Cardiac fibroblast (primary cell): ENCODE measurements around the gene ZBTB18.

Experiments used
- DNase-seq, 2 donors: peaks; one replicate each; pipeline versions ENCODE4 v3.0.0 to v3.0.0-alpha.2; 2010; ENCODE audit warnings: low read depth in 2 of 2
- H3K4me3 ChIP-seq, 2 donors: replicated peaks in 1 of 2; 1 replicate in 1 of 2; 2 replicates in 1 of 2; pipeline ENCODE4 v1.5.1; 2011; ENCODE audit warnings: low read depth in 2 of 2, low read length in 2 of 2, mild to moderate bottlenecking in 2 of 2, moderate library complexity in 1 of 2
- TF ChIP-seq, protein P1 (sequence below): IDR thresholded peaks from one replicate; pipeline ENCODE4 v1.5.1; 2011; ENCODE audit warnings: low read depth, mild to moderate bottlenecking, low read length, inconsistent platforms

ZBTB18 gene

DNA sequence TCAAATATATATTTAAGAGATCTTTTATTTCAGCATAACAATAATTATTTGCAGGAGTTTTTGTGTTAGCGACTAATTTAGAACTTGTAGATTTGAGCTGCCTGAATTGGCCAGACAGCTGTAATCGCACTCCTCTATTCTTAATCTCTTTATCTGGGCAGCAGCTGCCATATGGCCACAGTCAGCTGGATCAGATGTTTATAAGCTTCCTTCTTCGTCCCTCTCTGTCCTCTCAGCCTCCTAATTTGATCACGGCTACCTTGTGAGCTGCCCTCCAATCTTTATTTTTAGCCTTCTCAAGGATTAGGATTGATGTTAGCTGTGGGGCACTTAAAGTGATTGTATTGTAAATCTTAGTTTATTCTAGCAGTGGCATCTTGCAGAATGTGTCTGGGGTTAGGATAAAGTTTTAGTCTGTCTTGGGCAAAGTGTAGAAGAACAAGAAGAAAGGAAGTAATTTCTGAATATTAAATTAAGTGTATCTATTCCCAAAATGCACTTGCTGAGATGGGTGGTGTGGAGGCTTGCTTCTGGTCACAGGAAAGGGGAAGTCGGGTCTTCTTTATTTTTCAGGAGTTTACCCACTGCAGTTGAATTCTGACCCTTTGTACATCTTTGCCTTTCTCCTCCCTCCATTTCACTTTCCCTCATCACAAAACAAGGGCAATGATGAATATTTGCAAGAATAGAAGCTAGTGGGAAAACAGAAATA is 1.1 kb downstream of the ZBTB18 start:
- TF ChIP-seq, protein P1, sequence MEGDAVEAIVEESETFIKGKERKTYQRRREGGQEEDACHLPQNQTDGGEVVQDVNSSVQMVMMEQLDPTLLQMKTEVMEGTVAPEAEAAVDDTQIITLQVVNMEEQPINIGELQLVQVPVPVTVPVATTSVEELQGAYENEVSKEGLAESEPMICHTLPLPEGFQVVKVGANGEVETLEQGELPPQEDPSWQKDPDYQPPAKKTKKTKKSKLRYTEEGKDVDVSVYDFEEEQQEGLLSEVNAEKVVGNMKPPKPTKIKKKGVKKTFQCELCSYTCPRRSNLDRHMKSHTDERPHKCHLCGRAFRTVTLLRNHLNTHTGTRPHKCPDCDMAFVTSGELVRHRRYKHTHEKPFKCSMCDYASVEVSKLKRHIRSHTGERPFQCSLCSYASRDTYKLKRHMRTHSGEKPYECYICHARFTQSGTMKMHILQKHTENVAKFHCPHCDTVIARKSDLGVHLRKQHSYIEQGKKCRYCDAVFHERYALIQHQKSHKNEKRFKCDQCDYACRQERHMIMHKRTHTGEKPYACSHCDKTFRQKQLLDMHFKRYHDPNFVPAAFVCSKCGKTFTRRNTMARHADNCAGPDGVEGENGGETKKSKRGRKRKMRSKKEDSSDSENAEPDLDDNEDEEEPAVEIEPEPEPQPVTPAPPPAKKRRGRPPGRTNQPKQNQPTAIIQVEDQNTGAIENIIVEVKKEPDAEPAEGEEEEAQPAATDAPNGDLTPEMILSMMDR, result no peak
- DNase-seq, result peak in 1 of 2 donors; percentile 6
- H3K4me3 ChIP-seq, result no peak overlapping the region

DNA sequence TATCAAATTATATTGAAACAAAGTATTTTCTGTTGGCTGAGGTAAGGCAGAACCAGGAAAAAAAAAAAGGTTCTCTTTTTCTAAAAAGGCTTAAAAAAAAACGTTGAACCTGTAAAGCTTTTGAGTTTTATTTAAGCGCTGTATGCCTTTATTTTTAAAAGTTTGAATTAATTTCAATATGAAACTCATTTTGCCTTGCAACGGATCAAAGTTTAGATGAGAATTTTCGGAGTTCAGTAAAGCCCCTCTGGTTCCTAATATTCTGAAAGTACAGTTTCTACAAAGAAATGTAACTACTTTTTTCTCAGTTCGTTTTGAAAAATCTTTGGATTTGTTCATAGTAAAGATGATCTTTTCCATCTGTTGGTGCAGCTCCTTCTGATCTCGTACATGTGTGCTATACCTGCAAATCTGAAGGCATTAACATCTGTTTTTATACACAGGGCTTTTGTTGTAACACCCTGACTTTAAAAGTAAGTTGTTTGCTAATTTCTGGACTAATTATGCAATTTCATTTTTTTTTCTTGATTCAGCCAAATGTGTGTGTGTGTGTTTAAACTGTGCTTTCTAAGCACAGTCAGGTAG is 1.7 kb downstream of the ZBTB18 start:
- no peak overlapping the region for H3K4me3 ChIP-seq
- TF ChIP-seq, protein P1, result no peak
- no peak for DNase-seq

DNA sequence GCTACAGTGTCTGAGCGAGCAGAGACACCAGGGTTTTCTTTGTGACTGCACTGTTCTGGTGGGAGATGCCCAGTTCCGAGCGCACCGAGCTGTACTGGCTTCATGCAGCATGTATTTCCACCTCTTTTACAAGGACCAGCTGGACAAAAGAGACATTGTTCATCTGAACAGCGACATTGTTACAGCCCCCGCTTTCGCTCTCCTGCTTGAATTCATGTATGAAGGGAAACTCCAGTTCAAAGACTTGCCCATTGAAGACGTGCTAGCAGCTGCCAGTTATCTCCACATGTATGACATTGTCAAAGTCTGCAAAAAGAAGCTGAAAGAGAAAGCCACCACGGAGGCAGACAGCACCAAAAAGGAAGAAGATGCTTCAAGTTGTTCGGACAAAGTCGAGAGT is 2.7 kb downstream of the ZBTB18 start:
- DNase-seq, result no peak
- TF ChIP-seq, protein P1, result no peak
- H3K4me3 ChIP-seq, result no peak overlapping the region

DNA sequence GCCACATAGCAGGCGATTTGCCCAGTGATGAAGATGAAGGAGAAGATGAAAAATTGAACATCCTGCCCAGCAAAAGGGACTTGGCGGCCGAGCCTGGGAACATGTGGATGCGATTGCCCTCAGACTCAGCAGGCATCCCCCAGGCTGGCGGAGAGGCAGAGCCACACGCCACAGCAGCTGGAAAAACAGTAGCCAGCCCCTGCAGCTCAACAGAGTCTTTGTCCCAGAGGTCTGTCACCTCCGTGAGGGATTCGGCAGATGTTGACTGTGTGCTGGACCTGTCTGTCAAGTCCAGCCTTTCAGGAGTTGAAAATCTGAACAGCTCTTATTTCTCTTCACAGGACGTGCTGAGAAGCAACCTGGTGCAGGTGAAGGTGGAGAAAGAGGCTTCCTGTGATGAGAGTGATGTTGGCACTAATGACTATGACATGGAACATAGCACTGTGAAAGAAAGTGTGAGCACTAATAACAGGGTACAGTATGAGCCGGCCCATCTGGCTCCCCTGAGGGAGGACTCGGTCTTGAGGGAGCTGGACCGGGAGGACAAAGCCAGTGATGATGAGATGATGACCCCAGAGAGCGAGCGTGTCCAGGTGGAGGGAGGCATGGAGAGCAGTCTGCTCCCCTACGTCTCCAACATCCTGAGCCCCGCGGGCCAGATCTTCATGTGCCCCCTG is 3.3 kb downstream of the ZBTB18 start:
- TF ChIP-seq, protein P1, result no peak
- H3K4me3 ChIP-seq, result no peak overlapping the region

DNA sequence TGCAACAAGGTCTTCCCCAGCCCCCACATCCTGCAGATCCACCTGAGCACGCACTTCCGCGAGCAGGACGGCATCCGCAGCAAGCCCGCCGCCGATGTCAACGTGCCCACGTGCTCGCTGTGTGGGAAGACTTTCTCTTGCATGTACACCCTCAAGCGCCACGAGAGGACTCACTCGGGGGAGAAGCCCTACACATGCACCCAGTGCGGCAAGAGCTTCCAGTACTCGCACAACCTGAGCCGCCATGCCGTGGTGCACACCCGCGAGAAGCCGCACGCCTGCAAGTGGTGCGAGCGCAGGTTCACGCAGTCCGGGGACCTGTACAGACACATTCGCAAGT is 3.8 kb downstream of the ZBTB18 start:
- no peak overlapping the region for H3K4me3 ChIP-seq
- DNase-seq, result no peak
- TF ChIP-seq, protein P1, result no peak

More for the DNA sequence above, 3.3 kb downstream of the ZBTB18 start:
- no peak for DNase-seq

DNA sequence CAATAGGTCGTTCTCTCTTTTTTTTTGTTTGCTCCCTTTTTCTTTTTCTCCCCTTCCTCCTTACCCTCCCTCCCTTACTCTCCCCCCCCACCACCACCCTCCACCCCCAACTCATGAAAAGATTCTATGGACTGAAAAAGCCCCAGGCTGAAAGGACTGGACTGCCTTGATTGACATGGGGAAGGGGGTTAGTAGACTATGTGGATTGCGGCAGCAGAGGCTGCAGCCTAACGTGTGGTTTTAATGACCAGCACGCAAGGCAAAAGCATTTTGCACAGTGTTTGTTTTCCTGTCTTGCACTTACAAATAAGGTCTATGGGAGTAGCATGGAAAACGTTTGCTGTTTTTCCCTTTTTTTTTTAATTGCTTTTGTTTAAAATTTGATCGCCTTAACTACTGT is 5.5 kb downstream of the ZBTB18 start:
- H3K4me3 ChIP-seq, result no peak overlapping the region
- DNase-seq, result no peak
- TF ChIP-seq, protein P1, result no peak
